Effector CD4-positive, alpha-beta T cell (primary cell): ENCODE data around the gene DNAAF1.
"Not testable (repeated sequence)": the region's sequence is repeated elsewhere in the genome, so short reads cannot be mapped to it uniquely, and the experiment has no call there.

Source experiments
- DNase-seq: peaks from one replicate; pipeline ENCODE4 v3.0.0-alpha.2; 2020

DNAAF1 gene

DNA sequence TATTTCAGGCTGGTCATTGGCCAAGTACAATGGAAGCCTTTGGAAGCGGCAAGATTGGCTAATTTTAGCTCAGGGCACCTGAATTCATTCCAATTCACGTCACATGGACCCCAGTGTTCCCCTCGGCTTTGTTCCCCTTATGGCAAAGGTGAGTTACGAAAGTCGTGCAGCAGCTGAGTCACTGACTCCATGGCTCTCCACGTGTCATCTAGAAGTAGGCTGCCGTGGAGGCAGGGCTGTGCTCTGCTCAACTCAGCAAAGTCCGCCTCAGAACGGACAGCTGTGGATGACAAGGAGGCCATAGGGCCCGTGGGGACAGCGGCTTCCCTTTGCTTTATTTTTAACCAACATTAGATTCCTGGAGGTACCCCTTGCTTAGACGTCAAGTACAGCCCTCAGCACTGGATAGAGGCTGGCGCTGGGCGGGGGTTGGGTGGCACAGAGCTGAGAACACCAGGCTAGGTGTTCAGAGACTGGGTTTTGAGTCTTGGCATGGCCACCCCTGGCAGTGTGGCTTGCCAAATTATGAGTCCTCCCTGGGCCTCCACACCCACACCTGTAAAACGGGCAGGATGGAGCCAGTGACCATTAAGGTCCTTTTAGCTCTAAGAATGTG is 69.5 kb downstream of the DNAAF1 start:
- no peak for DNase-seq

DNA sequence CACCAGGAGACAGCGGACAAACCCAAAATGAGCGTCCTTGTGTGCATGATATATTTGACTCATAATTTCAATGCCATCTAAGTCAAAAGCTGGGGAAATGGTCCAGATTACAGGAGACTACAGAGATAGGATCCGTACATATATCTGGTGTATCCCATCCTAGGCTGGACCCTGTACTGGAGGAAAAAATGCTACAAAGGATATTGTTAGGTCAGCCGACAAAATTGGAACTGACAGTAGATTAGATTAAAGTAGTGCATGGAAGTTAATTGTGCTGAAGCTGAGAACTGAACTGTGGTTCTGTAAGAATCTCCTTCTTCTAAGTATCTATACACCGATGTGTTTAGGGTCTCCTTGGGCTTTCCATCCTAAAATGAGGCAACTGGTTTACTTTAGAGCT is 70.4 kb downstream of the DNAAF1 start:
- no peak for DNase-seq

DNA sequence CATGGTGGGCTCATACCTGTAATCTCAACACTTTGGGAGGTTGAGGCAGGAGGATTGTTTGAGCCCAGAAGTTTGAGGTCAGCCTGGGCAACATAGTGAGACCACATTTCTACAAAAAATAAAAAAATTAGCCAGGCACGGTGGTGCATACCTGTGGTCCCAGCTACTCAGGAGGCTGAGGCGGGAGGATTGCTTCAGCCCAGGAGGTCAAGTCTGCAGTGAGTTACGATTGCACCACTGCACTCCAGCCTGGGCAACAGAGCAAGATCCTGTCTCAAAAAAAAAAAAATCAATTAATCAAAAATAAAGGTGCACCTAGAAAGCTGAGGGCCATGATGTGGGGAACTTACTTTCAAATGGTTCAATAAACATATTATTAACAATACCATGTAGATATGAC is 71.0 kb downstream of the DNAAF1 start:
- not testable (repeated sequence) for DNase-seq

DNA sequence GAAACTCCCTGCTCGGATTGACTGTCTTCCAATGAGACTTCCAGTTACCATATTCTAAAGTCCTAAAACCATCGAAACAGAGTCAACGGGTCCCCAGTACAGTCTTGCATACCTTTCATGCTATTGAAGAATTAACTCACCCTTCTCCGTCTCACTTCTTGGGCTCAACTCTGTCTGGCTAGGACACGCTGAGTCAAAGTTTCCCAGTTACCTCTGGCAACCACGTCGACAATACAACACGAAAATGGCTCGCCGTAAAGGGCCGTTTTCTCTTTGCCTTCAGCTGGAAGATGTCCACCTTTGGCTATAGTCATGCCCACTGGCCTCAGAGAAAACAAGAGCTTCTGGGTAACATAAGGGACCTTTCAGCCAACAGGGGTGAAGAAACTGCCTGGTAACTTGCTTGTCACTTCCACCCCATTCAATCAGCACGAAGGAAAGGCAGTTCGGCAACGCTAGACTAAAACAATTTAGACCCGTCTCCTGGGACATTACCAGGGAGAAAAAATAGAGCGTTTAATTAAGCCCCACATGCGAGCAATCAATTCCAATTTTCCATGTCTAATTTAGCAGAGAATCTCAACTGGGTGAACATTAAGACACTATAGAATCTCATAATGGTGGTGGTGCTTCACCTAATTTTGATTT is 73.2 kb downstream of the DNAAF1 start:
- no peak for DNase-seq

DNA sequence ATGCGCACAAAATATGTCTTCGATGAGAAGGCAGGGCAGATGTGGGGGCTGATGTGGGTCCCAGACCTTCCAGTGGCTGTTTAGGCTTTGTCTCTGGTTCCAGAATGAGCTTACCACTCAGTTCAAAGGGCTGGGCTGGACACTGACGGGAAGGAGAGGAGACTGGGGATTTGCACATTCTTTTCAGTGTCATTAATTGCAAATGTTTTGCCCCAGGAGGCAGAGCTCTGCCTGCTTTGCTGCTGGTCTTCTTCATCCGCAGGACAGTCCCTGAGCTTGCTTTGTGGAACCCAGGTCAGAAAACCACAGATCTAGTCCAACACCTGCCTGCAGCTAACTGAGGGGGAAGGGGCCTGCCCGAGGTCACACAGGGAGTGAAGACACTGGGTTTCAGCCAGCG is 73.8 kb downstream of the DNAAF1 start:
- no peak for DNase-seq

DNA sequence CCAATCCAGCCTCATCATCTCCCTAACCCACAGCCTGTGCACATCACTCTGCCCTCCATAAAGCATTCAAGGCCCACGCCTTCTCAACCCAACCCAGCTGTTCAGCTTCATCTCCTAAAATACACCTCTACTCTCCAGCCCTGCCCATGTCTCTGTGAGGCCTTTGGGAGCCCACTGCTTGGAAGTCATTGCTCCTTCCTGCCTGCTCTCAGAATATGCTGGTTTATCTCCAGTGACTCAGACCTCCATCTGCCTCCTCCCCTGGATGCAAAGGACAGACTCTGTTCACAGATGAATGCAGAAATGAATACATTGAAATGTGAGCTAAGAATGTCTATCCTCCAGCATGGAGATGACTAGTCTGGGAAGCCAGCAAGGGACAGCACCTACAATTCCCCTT is 75.7 kb downstream of the DNAAF1 start:
- DNase-seq: no peak

GRCh38 chr16:84223456-84223855 is 78.3 kb downstream of the DNAAF1 start:
- DNase-seq: no peak

DNA sequence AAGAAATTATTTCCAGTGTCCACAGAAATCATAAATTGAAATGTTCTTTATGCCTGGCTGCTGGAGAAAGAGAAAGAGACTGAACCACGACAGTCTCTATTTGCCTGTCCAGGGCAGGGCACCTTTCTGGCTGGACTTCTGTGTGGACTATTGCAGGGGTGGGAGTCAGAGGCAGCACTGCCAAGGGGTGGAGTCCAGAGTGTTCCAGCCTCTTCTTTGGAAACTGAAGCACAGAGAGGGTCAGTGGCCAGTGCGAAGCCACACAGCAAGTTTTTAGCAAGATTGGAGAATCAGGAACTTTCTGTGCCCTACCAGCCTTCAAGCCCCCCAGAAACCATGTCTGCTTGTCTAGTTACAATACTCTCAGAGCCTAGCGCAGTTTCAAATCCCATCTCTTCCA is 79.4 kb downstream of the DNAAF1 start:
- DNase-seq: no peak

DNA sequence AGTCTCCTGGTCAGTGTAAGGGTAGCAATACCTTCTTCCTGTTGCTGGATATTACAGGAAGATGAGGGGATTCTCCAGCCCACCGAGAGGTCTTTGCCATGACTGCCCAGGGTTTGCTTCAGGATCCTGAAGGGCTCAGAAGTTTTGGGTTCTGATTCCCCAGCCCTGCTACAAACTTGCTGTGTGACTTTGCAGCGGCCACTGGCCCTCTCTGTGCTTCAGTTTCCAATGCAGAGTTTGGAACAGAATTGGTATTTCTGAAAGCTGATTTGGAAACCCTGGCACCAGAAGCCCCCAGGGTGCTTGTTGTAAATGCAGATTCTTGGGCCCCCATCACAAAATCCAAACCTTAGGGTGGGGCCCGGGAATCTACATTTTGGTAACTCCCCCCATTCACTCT is 80.0 kb downstream of the DNAAF1 start:
- no peak for DNase-seq

DNA sequence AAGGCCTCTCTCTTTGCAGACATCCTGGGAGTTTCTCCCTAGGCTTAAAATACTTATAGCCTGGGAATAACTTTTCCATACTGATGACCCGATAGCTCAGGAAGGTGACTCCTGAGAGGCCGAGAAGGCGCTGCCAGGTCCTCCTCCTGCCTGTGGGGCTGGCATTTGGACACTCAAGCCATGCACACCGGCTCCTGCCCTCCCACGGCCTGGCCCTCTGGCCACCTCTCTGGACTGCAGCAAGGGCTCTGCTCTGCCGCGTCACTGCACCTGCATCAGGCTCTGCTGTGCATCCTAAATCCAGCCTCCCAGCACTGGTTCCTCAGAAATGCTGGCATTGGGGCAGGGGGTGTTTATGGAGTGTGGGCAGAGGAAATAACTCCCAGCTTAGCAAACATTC is 80.5 kb downstream of the DNAAF1 start:
- no peak for DNase-seq

DNA sequence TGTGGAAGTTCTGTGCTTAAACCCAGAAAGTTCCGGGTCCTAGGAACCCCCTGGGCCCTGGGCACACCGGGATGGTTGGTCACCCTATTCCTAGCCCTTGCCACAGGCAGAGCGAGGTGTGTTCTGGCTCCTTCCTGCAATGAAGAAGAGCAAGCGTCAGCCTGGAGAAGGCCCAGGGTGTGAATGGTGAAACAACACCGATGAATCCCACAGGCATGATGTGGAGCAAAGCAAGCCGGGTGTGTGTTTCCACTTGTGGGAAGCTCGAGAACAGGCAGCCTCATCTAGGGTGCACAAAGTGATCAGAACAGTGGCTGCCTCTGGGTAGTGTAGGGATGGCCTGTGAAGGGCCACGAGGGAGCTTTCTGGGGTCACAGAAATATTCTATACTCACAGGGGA is 80.9 kb downstream of the DNAAF1 start:
- DNase-seq: no peak
